ENCODE measurements around the gene KRT37.

The KRT37 gene

DNA sequence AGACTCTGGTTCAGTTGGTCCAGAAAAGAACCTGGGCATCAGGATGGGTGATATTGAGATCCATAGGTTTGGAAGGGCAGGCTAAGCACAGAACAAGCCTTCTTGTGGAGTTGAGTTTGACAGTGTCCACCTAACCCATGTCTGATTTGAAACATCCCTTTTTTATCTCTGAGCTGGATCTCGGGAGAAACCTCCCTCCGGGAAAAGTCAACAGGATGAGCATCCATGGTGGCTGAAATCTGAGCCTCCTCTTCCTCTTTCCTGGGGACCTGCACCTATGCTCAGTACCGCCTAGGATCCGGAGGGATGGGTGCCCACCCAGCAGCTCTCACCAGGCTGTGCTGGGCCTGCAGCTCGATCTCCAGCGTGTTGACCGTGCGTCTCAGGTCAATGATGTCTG, 39.4 kb upstream of the KRT37 start:
- TF ChIP-seq, protein P1, sequence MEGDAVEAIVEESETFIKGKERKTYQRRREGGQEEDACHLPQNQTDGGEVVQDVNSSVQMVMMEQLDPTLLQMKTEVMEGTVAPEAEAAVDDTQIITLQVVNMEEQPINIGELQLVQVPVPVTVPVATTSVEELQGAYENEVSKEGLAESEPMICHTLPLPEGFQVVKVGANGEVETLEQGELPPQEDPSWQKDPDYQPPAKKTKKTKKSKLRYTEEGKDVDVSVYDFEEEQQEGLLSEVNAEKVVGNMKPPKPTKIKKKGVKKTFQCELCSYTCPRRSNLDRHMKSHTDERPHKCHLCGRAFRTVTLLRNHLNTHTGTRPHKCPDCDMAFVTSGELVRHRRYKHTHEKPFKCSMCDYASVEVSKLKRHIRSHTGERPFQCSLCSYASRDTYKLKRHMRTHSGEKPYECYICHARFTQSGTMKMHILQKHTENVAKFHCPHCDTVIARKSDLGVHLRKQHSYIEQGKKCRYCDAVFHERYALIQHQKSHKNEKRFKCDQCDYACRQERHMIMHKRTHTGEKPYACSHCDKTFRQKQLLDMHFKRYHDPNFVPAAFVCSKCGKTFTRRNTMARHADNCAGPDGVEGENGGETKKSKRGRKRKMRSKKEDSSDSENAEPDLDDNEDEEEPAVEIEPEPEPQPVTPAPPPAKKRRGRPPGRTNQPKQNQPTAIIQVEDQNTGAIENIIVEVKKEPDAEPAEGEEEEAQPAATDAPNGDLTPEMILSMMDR (IDR thresholded peaks at IDR 0.05; ENCODE audit: low read depth, low read length) = no peak
- DNase-seq = no peak
- Histone ChIP-seq H3K36me3 (no peaks in the 10 kb centered on the region), H3K27ac (no peak overlapping the region), H3K27me3 (ENCODE audit: insufficient read depth, low read depth, severe bottlenecking) (peaks cover 100% of the 10 kb centered on the region), H3K9me3 (ENCODE audit: severe bottlenecking) (peaks cover 13% of the 10 kb centered on the region), H3K4me3 (ENCODE audit: low read depth, low read length) (no peak overlapping the region)

DNA sequence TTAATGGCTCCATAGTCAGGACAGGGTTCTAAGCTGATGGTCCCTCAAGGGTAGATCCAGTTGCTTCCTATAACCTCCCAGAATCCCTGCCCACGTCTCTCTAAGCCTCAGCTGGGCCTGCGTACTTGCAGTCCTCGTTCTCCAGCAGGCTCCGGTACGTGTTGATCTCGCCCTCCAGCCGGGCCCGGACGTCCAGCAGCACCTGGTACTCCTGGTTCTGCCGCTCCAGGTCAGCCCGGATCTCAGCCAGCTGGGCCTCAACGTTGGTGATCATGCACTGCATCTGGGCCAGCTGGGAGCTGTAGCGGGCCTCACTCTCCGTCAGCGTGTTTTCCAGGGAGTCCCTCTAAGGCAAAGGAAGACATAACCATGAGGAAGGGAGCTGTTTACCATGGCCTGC, 38.3 kb upstream of the KRT37 start:
- no peaks in the 10 kb centered on the region for H3K36me3 ChIP-seq
- TF ChIP-seq, protein P1 (IDR thresholded peaks at IDR 0.05; ENCODE audit: low read depth, low read length) = no peak
- H3K9me3 ChIP-seq (ENCODE audit: severe bottlenecking) = peaks cover 7% of the 10 kb centered on the region
- no peak overlapping the region for H3K4me3 ChIP-seq (ENCODE audit: low read depth, low read length)
- no peak overlapping the region for H3K27ac ChIP-seq
- peaks cover 100% of the 10 kb centered on the region for H3K27me3 ChIP-seq (ENCODE audit: insufficient read depth, low read depth, severe bottlenecking)
- DNase-seq = no peak

DNA sequence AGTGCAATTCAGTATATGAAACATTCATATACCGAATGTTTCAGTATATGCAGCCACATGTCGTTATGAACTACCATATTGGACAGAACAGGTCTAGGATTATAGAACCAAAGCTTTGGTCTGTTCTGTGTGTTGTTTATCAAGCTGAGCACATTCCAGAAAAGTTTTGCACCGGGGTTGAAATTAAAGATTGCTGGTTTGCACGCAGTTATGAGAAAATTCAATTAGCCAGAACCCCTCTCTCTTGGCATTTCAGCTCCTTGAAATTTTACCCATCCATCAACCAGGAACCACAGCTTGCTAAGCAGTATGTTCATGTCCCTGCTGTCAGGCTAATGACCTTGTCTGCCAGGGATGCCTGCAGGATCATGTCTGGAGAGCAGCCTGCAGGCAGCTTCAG, 33.3 kb upstream of the KRT37 start:
- Histone ChIP-seq H3K27ac (no peak overlapping the region), H3K36me3 (no peaks in the 10 kb centered on the region), H3K4me3 (ENCODE audit: low read depth, low read length) (no peak overlapping the region), H3K27me3 (ENCODE audit: insufficient read depth, low read depth, severe bottlenecking) (peaks cover 98% of the 10 kb centered on the region), H3K9me3 (ENCODE audit: severe bottlenecking) (no peaks in the 10 kb centered on the region)
- DNase-seq = no peak
- TF ChIP-seq, protein P1 (IDR thresholded peaks at IDR 0.05; ENCODE audit: low read depth, low read length) = no peak

DNA sequence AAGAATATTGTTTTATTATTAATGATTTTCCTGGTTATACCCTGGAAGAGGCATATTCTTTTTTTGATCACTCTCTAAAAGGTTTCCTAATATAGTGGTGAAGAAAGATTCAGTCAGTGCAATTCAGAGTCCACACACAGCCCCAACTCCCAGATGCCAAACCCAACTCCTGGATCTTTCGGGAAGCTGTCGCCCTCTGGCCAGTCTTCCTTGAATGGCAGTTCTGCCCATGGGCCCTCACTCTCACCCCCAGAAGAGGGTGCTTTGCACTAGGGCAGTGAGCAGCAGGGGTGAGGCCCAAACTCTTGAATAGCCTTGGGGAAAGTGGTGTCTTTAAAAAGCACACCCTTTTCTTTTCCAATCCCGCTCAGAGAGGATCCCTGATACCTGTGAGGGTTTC, 31.8 kb upstream of the KRT37 start:
- Histone ChIP-seq H3K9me3 (ENCODE audit: severe bottlenecking) (peaks cover 10% of the 10 kb centered on the region), H3K27me3 (ENCODE audit: insufficient read depth, low read depth, severe bottlenecking) (peaks cover 98% of the 10 kb centered on the region), H3K36me3 (no peaks in the 10 kb centered on the region), H3K27ac (no peak overlapping the region), H3K4me3 (ENCODE audit: low read depth, low read length) (no peak overlapping the region)
- DNase-seq = no peak
- TF ChIP-seq, protein P1 (IDR thresholded peaks at IDR 0.05; ENCODE audit: low read depth, low read length) = 0 out of 2 replicates have a peak, but pooled peaks have one; percentile 17

DNA sequence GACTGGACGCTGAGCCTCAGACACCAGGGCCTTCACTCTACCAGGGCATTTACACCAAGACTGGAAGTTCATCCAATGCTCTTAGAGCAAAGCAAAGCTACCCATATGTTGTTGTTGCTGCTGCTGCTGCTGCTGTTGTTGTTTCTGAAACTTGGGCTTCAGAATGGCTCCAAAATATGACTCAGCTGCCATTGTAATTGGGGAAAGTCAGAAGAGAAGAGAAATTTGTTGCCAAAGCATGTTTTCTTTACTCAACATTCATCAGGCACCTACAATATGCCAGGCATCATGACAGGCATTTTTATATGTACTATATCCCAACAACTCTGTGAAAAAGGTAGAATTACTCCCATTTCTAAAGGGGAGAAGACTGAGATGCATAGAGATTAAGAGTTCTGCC, 30.9 kb upstream of the KRT37 start:
- Histone ChIP-seq H3K9me3 (ENCODE audit: severe bottlenecking) (peaks cover 17% of the 10 kb centered on the region), H3K4me3 (ENCODE audit: low read depth, low read length) (no peak overlapping the region), H3K27ac (no peak overlapping the region), H3K36me3 (no peaks in the 10 kb centered on the region), H3K27me3 (ENCODE audit: insufficient read depth, low read depth, severe bottlenecking) (peaks cover 98% of the 10 kb centered on the region)
- TF ChIP-seq, protein P1 (IDR thresholded peaks at IDR 0.05; ENCODE audit: low read depth, low read length) = no peak
- no peak for DNase-seq

DNA sequence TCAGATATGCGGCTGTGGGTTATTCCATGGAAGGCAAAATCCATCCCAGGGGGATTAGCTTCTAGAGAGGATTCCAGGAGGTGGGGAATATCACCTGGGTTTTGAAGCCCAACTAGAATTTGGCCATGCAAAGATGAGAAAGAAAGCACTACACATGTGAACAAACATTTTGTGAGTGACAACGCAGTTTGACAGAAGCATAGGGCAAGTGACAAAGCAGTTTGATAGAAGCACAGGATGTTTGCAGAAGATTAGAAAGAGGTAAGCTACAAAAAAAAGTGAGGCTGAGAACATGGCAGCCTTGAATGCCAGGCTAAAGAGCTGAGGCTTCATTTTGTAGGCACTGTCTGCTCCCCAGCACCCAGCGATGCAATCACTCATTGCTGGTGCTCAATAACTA, 28.7 kb upstream of the KRT37 start:
- Histone ChIP-seq H3K36me3 (no peaks in the 10 kb centered on the region), H3K9me3 (ENCODE audit: severe bottlenecking) (peaks cover 17% of the 10 kb centered on the region), H3K4me3 (ENCODE audit: low read depth, low read length) (no peak overlapping the region), H3K27me3 (ENCODE audit: insufficient read depth, low read depth, severe bottlenecking) (peaks cover 97% of the 10 kb centered on the region), H3K27ac (no peak overlapping the region)
- TF ChIP-seq, protein P1 (IDR thresholded peaks at IDR 0.05; ENCODE audit: low read depth, low read length) = no peak
- DNase-seq = no peak
